H9 (cell line): ENCODE measurements around the gene PALD1. TPM values are rescaled to one million over a fixed set of nuclear protein-coding genes. Genes with fewer than 3 reads are reported as not detected.

ENCODE experiments used
- DNase-seq: peaks from one replicate; pipeline ENCODE4 v3.0.0-alpha.2; 2017
- H2AFZ ChIP-seq: one replicate; pipeline ENCODE4 v1.6.1; 2013; ENCODE audit warnings: mild to moderate bottlenecking, low read length, control low read depth, moderate library complexity
- H2AK5ac ChIP-seq: 2 replicates; pipeline ENCODE4 v1.6.1; 2013; ENCODE audit warnings: low read length, control low read depth, mixed read lengths; ENCODE audit not compliant: insufficient read length
- H2BK120ac ChIP-seq: one replicate; pipeline ENCODE4 v1.6.1; 2013; ENCODE audit warnings: low read depth, mild to moderate bottlenecking, low read length, control low read depth, inconsistent platforms; ENCODE audit not compliant: poor library complexity, severe bottlenecking
- H2BK12ac ChIP-seq: 2 replicates; pipeline ENCODE4 v1.6.1; 2013; ENCODE audit warnings: low read length, control low read depth, mixed read lengths, low read depth; ENCODE audit not compliant: insufficient read length
- H2BK15ac ChIP-seq: 2 replicates; pipeline ENCODE4 v1.6.1; 2013; ENCODE audit warnings: low read depth, low read length, control low read depth
- H2BK20ac ChIP-seq: one replicate; pipeline ENCODE4 v1.6.1; 2013; ENCODE audit warnings: low read depth, mild to moderate bottlenecking, low read length, control low read depth, inconsistent platforms; ENCODE audit not compliant: poor library complexity, severe bottlenecking
- H2BK5ac ChIP-seq: 2 replicates; pipeline ENCODE4 v1.6.1; 2013; ENCODE audit warnings: low read length, control low read depth, mixed read lengths; ENCODE audit not compliant: insufficient read length
- H3K14ac ChIP-seq: 2 replicates; pipeline ENCODE4 v1.6.1; 2013; ENCODE audit warnings: low read length, control low read depth; ENCODE audit not compliant: insufficient read depth
- H3K18ac ChIP-seq: 2 replicates; pipeline ENCODE4 v1.6.1; 2013; ENCODE audit warnings: low read depth, mild to moderate bottlenecking, mixed read lengths, low read length, control low read depth; ENCODE audit not compliant: insufficient read length
- H3K23ac ChIP-seq: 2 replicates; pipeline ENCODE4 v1.6.1; 2013; ENCODE audit warnings: low read length, control low read depth, mixed read lengths, low read depth; ENCODE audit not compliant: insufficient read length
- H3K23me2 ChIP-seq: 2 replicates; pipeline ENCODE4 v1.6.1; 2013; ENCODE audit warnings: low read depth, mild to moderate bottlenecking, mixed read lengths, low read length, control low read depth; ENCODE audit not compliant: insufficient read length, poor library complexity, severe bottlenecking
- H3K27ac ChIP-seq: 2 replicates; pipeline ENCODE4 v1.5.1; 2013; ENCODE audit warnings: low read length, control low read depth, mixed read lengths, low read depth; ENCODE audit not compliant: insufficient read length
- H3K27me3 ChIP-seq: 2 replicates; pipeline ENCODE4 v1.6.1; 2013; ENCODE audit warnings: low read length, control low read depth, inconsistent platforms; ENCODE audit not compliant: insufficient read depth
- H3K4ac ChIP-seq: 2 replicates; pipeline ENCODE4 v1.6.1; 2013; ENCODE audit warnings: low read depth, mild to moderate bottlenecking, control low read depth, inconsistent platforms, low read length, moderate library complexity
- H3K4me1 ChIP-seq: 2 replicates; pipeline ENCODE4 v1.6.1; 2013; ENCODE audit warnings: low read length, control low read depth, inconsistent platforms; ENCODE audit not compliant: insufficient read depth
- H3K4me2 ChIP-seq: 2 replicates; pipeline ENCODE4 v1.6.1; 2013; ENCODE audit warnings: low read length, control low read depth, mixed read lengths; ENCODE audit not compliant: insufficient read length, insufficient read depth
- H3K56ac ChIP-seq: 2 replicates; pipeline ENCODE4 v1.6.1; 2013; ENCODE audit warnings: low read depth, mild to moderate bottlenecking, mixed read lengths, low read length, control low read depth; ENCODE audit not compliant: insufficient read length
- H3K79me1 ChIP-seq: 2 replicates; pipeline ENCODE4 v1.6.1; 2013; ENCODE audit warnings: low read depth, mild to moderate bottlenecking, moderate library complexity, low read length, control low read depth, inconsistent platforms; ENCODE audit not compliant: insufficient read depth, poor library complexity, severe bottlenecking
- H3K79me2 ChIP-seq: 2 replicates; pipeline ENCODE4 v1.6.1; 2013; ENCODE audit warnings: low read length, control low read depth, inconsistent platforms; ENCODE audit not compliant: insufficient read depth
- H3K9ac ChIP-seq: 2 replicates; pipeline ENCODE4 v1.6.1; 2013; ENCODE audit warnings: low read length, control low read depth, mixed read lengths; ENCODE audit not compliant: insufficient read length; ENCODE audit errors: extremely low read depth
- H3K9me3 ChIP-seq: one replicate; pipeline ENCODE4 v1.6.1; 2013; ENCODE audit warnings: low read depth, low read length, inconsistent platforms; ENCODE audit not compliant: control insufficient read depth
- H3T11ph ChIP-seq: one replicate; pipeline ENCODE4 v1.6.1; 2013; ENCODE audit warnings: mild to moderate bottlenecking, low read length, control low read depth, inconsistent platforms
- H4K20me1 ChIP-seq: one replicate; pipeline ENCODE4 v1.6.1; 2013; ENCODE audit not compliant: control insufficient read depth, insufficient read length, insufficient read depth
- H4K5ac ChIP-seq: 2 replicates; pipeline ENCODE4 v1.6.1; 2013; ENCODE audit warnings: low read depth, mild to moderate bottlenecking, mixed read lengths, low read length, control low read depth; ENCODE audit not compliant: insufficient read length
- H4K8ac ChIP-seq: replicated peaks from 2 replicates; pipeline ENCODE4 v1.6.1; 2013; ENCODE audit warnings: low read length, control low read depth, mixed read lengths, low read depth; ENCODE audit not compliant: insufficient read length
- H4K91ac ChIP-seq: 2 replicates; pipeline ENCODE4 v1.6.1; 2013; ENCODE audit warnings: low read depth, mild to moderate bottlenecking, moderate library complexity, mixed read lengths, low read length, control low read depth; ENCODE audit not compliant: insufficient read length
- H3K27ac Mint-ChIP-seq, 3 experiments: 2 replicates in 2 of 3; 3 replicates in 1 of 3; pipeline ENCODE4 v1.8.0; 2020 to 2021; ENCODE audit warnings: mixed read lengths in 3 of 3, mild to moderate bottlenecking in 1 of 3, moderate library complexity in 1 of 3
- H3K27me3 Mint-ChIP-seq: 2 replicates; pipeline ENCODE4 v1.8.0; 2021; ENCODE audit warnings: low read depth, mild to moderate bottlenecking, moderate library complexity, mixed read lengths
- H3K36me3 Mint-ChIP-seq, 3 experiments: 2 replicates in 2 of 3; 3 replicates in 1 of 3; pipeline ENCODE4 v1.8.0; 2020 to 2021; ENCODE audit warnings: low read depth in 3 of 3, mixed read lengths in 3 of 3; ENCODE audit not compliant: insufficient read depth in 1 of 3
- H3K4me1 Mint-ChIP-seq, 2 experiments: 2 replicates each; pipeline ENCODE4 v1.8.0; 2020; ENCODE audit warnings: mixed read lengths in 2 of 2
- H3K4me3 Mint-ChIP-seq, 2 experiments: 2 replicates in 1 of 2; 3 replicates in 1 of 2; pipeline ENCODE4 v1.8.0; 2020 to 2021; ENCODE audit warnings: mild to moderate bottlenecking in 2 of 2, mixed read lengths in 2 of 2, moderate library complexity in 1 of 2
- H3K9me3 Mint-ChIP-seq, 2 experiments: 2 replicates in 1 of 2; 3 replicates in 1 of 2; pipeline ENCODE4 v1.8.0; 2020; ENCODE audit warnings: mild to moderate bottlenecking in 2 of 2, mixed read lengths in 2 of 2, moderate library complexity in 1 of 2
- WGBS: extraction: QIAGEN DNeasy Blood & Tissue Kit; methylation state at CpG from one replicate; pipeline ENCODE4 v1.1.7; 2013; ENCODE audit warnings: missing lambda C conversion rate, low lambda C conversion rate, mixed read lengths; ENCODE audit not compliant: insufficient read length; ENCODE audit errors: extremely low coverage; 5-methylcytosine and 5-hydroxymethylcytosine counted together
- total RNA-seq: library from RNA; stranded (reverse); gene quantifications from 2 replicates; pipeline ENCODE4 v1.2.1, GENCODE V29; 2021
- TF ChIP-seq, protein P1 (sequence below): fragments of 200-600 bp; sonication (generic); conservative IDR thresholded peaks from 3 replicates; pipeline ENCODE4 v1.8.0; 2021; ENCODE audit warnings: antibody characterized with exemption, mild to moderate bottlenecking

PALD1 gene
- total RNA-seq, 1 experiment from 2014 or later, result 21.1 TPM

GRCh38 chr10:70584366-70584765 is 105.8 kb downstream of the PALD1 start:
- H4K8ac ChIP-seq, result no peak overlapping the region
- Mint-ChIP-seq H3K27ac (peak overlapping the region in 2 of 3 experiments; percentile 35 to 60; a peak in 2 of 7 replicates), H3K36me3 (no peaks in the 10 kb centered on the region), H3K4me1 (peaks cover 27 to 43% of the 10 kb centered on the region in 2 experiments), H3K9me3 (no peaks in the 10 kb centered on the region), H3K27me3 (peaks cover 1% of the 10 kb centered on the region), H3K4me3 (no peak overlapping the region)
- H3K79me2 ChIP-seq, result no peaks in the 10 kb centered on the region
- H3K79me1 ChIP-seq, result no peaks in the 10 kb centered on the region
- no peak overlapping the region for H2BK20ac ChIP-seq
- peaks cover 4% of the 10 kb centered on the region; the same call in 1 of the 2 replicates for H3K4me1 ChIP-seq
- no peak overlapping the region for H2BK15ac ChIP-seq
- H3K9ac ChIP-seq, result no peak overlapping the region
- H2BK120ac ChIP-seq, result no peak overlapping the region
- no peak overlapping the region for H4K5ac ChIP-seq
- H3K23me2 ChIP-seq, result no peaks in the 10 kb centered on the region
- no peaks in the 10 kb centered on the region for H3K27me3 ChIP-seq
- no peak overlapping the region for H3K18ac ChIP-seq
- no peak overlapping the region for H3K23ac ChIP-seq
- DNase-seq, result no peak
- H3K4me2 ChIP-seq, result no peak overlapping the region
- no peaks in the 10 kb centered on the region for H4K20me1 ChIP-seq
- H2BK12ac ChIP-seq, result no peak overlapping the region
- H3K56ac ChIP-seq, result no peak overlapping the region
- WGBS, result no CpG with 5 or more reads among the region's 11 CpGs
- no peak overlapping the region for H3K27ac ChIP-seq
- TF ChIP-seq, protein P1, sequence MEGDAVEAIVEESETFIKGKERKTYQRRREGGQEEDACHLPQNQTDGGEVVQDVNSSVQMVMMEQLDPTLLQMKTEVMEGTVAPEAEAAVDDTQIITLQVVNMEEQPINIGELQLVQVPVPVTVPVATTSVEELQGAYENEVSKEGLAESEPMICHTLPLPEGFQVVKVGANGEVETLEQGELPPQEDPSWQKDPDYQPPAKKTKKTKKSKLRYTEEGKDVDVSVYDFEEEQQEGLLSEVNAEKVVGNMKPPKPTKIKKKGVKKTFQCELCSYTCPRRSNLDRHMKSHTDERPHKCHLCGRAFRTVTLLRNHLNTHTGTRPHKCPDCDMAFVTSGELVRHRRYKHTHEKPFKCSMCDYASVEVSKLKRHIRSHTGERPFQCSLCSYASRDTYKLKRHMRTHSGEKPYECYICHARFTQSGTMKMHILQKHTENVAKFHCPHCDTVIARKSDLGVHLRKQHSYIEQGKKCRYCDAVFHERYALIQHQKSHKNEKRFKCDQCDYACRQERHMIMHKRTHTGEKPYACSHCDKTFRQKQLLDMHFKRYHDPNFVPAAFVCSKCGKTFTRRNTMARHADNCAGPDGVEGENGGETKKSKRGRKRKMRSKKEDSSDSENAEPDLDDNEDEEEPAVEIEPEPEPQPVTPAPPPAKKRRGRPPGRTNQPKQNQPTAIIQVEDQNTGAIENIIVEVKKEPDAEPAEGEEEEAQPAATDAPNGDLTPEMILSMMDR, result no peak
- H2AFZ ChIP-seq, result no peak overlapping the region
- no peak overlapping the region for H3K4ac ChIP-seq
- no peaks in the 10 kb centered on the region for H3K9me3 ChIP-seq
- no peak overlapping the region for H3K14ac ChIP-seq
- H3T11ph ChIP-seq, result no peak overlapping the region
- H4K91ac ChIP-seq, result no peak overlapping the region
- H2BK5ac ChIP-seq, result no peak overlapping the region
- H2AK5ac ChIP-seq, result no peak overlapping the region
